NB4 (cell line): ENCODE data around the gene PDXK.

Source experiments
- POLR2A ChIP-seq: IDR thresholded peaks from 2 replicates; pipeline ENCODE4 v1.6.1; 2011; ENCODE audit warnings: mild to moderate bottlenecking; ENCODE audit not compliant: insufficient read length; ENCODE audit errors: extremely low read depth
- TF ChIP-seq, protein P1 (sequence below): IDR thresholded peaks from one replicate; pipeline ENCODE4 v1.5.1; 2012; ENCODE audit warnings: low read depth, low read length

DNA sequence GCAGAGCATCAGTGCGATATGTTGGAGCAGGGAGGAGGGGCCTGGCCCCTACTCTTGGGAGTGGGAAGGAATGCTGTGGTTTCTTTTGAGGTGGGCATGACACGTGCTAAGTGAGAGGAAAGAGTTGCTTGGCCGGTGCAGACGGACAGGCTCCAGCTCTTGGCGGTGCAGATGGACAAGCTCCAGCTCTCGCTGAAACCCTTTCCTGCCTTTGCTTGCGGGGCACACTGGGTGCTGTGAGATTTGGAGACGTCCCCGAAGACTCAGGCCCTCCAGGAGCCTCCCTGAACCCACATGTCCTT, 15.9 kb downstream of the PDXK start:
- TF ChIP-seq, protein P1, sequence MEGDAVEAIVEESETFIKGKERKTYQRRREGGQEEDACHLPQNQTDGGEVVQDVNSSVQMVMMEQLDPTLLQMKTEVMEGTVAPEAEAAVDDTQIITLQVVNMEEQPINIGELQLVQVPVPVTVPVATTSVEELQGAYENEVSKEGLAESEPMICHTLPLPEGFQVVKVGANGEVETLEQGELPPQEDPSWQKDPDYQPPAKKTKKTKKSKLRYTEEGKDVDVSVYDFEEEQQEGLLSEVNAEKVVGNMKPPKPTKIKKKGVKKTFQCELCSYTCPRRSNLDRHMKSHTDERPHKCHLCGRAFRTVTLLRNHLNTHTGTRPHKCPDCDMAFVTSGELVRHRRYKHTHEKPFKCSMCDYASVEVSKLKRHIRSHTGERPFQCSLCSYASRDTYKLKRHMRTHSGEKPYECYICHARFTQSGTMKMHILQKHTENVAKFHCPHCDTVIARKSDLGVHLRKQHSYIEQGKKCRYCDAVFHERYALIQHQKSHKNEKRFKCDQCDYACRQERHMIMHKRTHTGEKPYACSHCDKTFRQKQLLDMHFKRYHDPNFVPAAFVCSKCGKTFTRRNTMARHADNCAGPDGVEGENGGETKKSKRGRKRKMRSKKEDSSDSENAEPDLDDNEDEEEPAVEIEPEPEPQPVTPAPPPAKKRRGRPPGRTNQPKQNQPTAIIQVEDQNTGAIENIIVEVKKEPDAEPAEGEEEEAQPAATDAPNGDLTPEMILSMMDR, result no peak
- no peak for TF ChIP-seq POLR2A
